ENCODE data around the gene ARL6IP6.

GRCh38 chr2:152738438-152738837 is 20.0 kb downstream of the ARL6IP6 start:
- TF ChIP-seq, protein P1, sequence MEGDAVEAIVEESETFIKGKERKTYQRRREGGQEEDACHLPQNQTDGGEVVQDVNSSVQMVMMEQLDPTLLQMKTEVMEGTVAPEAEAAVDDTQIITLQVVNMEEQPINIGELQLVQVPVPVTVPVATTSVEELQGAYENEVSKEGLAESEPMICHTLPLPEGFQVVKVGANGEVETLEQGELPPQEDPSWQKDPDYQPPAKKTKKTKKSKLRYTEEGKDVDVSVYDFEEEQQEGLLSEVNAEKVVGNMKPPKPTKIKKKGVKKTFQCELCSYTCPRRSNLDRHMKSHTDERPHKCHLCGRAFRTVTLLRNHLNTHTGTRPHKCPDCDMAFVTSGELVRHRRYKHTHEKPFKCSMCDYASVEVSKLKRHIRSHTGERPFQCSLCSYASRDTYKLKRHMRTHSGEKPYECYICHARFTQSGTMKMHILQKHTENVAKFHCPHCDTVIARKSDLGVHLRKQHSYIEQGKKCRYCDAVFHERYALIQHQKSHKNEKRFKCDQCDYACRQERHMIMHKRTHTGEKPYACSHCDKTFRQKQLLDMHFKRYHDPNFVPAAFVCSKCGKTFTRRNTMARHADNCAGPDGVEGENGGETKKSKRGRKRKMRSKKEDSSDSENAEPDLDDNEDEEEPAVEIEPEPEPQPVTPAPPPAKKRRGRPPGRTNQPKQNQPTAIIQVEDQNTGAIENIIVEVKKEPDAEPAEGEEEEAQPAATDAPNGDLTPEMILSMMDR (conservative IDR thresholded peaks at IDR 0.05; ENCODE audit: low read depth in 2 of 2), result no peak
- TF ChIP-seq EZH2 (IDR thresholded peaks at IDR 0.05; ENCODE audit: low read depth, unreplicated experiment) (no peak), JUNB (IDR thresholded peaks at IDR 0.05; ENCODE audit: unreplicated experiment) (no peak), POLR2AphosphoS5 (IDR thresholded peaks at IDR 0.05; ENCODE audit: low read depth) (no peak), REST (IDR thresholded peaks at IDR 0.05; ENCODE audit: unreplicated experiment) (no peak), CREB1 (CRISPR knock-in tag; IDR thresholded peaks at IDR 0.05; ENCODE audit: low read depth) (no peak)
